GM19372 (cell line): ENCODE measurements around the gene HAPLN2.
"Not testable (repeated sequence)": the region's sequence is repeated elsewhere in the genome, so short reads cannot be mapped to it uniquely, and the experiment has no call there.

Source experiments
- ATAC-seq: cut with Tn5 transposase; IDR thresholded peaks from one replicate; pipeline ENCODE4 v1.9.1; 2021; ENCODE audit warnings: mild to moderate bottlenecking, low read depth, moderate library complexity; ENCODE audit not compliant: unreplicated experiment

The HAPLN2 gene

GRCh38 chr1:156618853-156619581, at the start of gene HAPLN2:
HAPLN2 (plus strand) TSS chr1:156619415; CDS start chr1:156623491, 4,076 bp downstream.
- no peak for ATAC-seq

- ATAC-seq: no peak
Measured at GRCh38 chr1:156571261-156571852, 47.9 kb upstream of the HAPLN2 start.

GRCh38 chr1:156571919-156572662, 47.1 kb upstream of the HAPLN2 start, which contains the start of gene IQGAP3:
IQGAP3 (minus strand) TSS chr1:156572565; CDS start chr1:156572529, 36 bp downstream.
- ATAC-seq: no peak

- no peak for ATAC-seq
Measured at GRCh38 chr1:156572663-156573018, 46.6 kb upstream of the HAPLN2 start.

- ATAC-seq: no peak
Measured at GRCh38 chr1:156574039-156574633, 45.1 kb upstream of the HAPLN2 start.

- ATAC-seq: no peak
Measured at GRCh38 chr1:156577550-156577949, 41.7 kb upstream of the HAPLN2 start.

- no peak for ATAC-seq
Measured at GRCh38 chr1:156578055-156578454, 41.2 kb upstream of the HAPLN2 start.

GRCh38 chr1:156579472-156579871, 39.7 kb upstream of the HAPLN2 start, which contains the start of gene TTC24:
TTC24 (plus strand) TSS chr1:156579723; CDS start chr1:156581365, 1,642 bp downstream.
- ATAC-seq: no peak

GRCh38 chr1:156581661-156582387, 37.4 kb upstream of the HAPLN2 start:
- ATAC-seq: no peak

GRCh38 chr1:156582388-156583017, 36.7 kb upstream of the HAPLN2 start:
- ATAC-seq: no peak

- ATAC-seq: no peak
Measured at GRCh38 chr1:156583821-156584622, 35.2 kb upstream of the HAPLN2 start.

- ATAC-seq: no peak
Measured at GRCh38 chr1:156584813-156585212, 34.4 kb upstream of the HAPLN2 start.

GRCh38 chr1:156586323-156586722, 32.9 kb upstream of the HAPLN2 start:
- ATAC-seq: no peak

GRCh38 chr1:156586892-156587477, 32.2 kb upstream of the HAPLN2 start:
- no peak for ATAC-seq

GRCh38 chr1:156587927-156588326, 31.3 kb upstream of the HAPLN2 start:
- not testable (repeated sequence) for ATAC-seq

GRCh38 chr1:156589546-156589945, 29.7 kb upstream of the HAPLN2 start:
- ATAC-seq: no peak

GRCh38 chr1:156590326-156591180, 28.7 kb upstream of the HAPLN2 start:
- no peak for ATAC-seq

GRCh38 chr1:156591181-156591431, 28.1 kb upstream of the HAPLN2 start:
- no peak for ATAC-seq
